ENCODE measurements around the gene PYURF.

PYURF gene

GRCh38 chr4:88535090-88535755 is 11.6 kb upstream of the PYURF start:
- no peak for DNase-seq (ENCODE audit: low read depth)
- no peak overlapping the region for H3K4me3 ChIP-seq (ENCODE audit: low read length)
- TF ChIP-seq CTCF (conservative IDR thresholded peaks at IDR 0.05; ENCODE audit: low read length), result no peak

- peak; percentile 87 for DNase-seq (ENCODE audit: low read depth)
- no peak for TF ChIP-seq CTCF (conservative IDR thresholded peaks at IDR 0.05; ENCODE audit: low read length)
- H3K4me3 ChIP-seq (ENCODE audit: low read length), result 0 out of 2 replicates have a peak overlapping the region, but pooled peaks have one; percentile 8
These were observed 10.6 kb upstream of the PYURF start for GRCh38 chr4:88533937-88534750.

GRCh38 chr4:88533088-88533790 is 9.7 kb upstream of the PYURF start:
- no peak overlapping the region for H3K4me3 ChIP-seq (ENCODE audit: low read length)
- peak; percentile 80 for DNase-seq (ENCODE audit: low read depth)
- no peak for TF ChIP-seq CTCF (conservative IDR thresholded peaks at IDR 0.05; ENCODE audit: low read length)

- no peak for TF ChIP-seq CTCF (conservative IDR thresholded peaks at IDR 0.05; ENCODE audit: low read length)
- H3K4me3 ChIP-seq (ENCODE audit: low read length), result no peak overlapping the region; the same call in 1 of the 2 replicates
- DNase-seq (ENCODE audit: low read depth), result peak; percentile 12
These were observed 8.0 kb upstream of the PYURF start for GRCh38 chr4:88531549-88531948.

GRCh38 chr4:88528861-88529260 is 5.3 kb upstream of the PYURF start:
- DNase-seq (ENCODE audit: low read depth), result peak; percentile 16
- H3K4me3 ChIP-seq (ENCODE audit: low read length), result no peak overlapping the region
- TF ChIP-seq CTCF (conservative IDR thresholded peaks at IDR 0.05; ENCODE audit: low read length), result peak; percentile 24

- DNase-seq (ENCODE audit: low read depth), result no peak
- no peak for TF ChIP-seq CTCF (conservative IDR thresholded peaks at IDR 0.05; ENCODE audit: low read length)
- no peak overlapping the region for H3K4me3 ChIP-seq (ENCODE audit: low read length)
These were observed 4.2 kb upstream of the PYURF start for GRCh38 chr4:88527787-88528186.
